Tongue (tissue), 2 donors: Measurements from ENCODE around the gene C1orf232. TPM values are rescaled to one million over a fixed set of nuclear protein-coding genes. Genes with fewer than 3 reads are reported as not detected.

Experiments used
- DNase-seq: peaks from one replicate; pipeline ENCODE4 v3.0.0-alpha.2; 2015
- total RNA-seq: library from RNA; depleted of rRNA; stranded (reverse); fragments of >200 nt; gene quantifications from one replicate; pipeline ENCODE4 v1.2.3, GENCODE V29; 2014

C1orf232 gene
- total RNA-seq, 1 donor from 2014 or later, result not detected

- DNase-seq, result peak; percentile 25
These were observed 12.3 kb downstream of the C1orf232 start for GRCh38 chr1:26156285-26157038.

- no peak for DNase-seq
These were observed 13.1 kb downstream of the C1orf232 start for GRCh38 chr1:26155370-26156284.

GRCh38 chr1:26154750-26155149 is 14.0 kb downstream of the C1orf232 start:
- DNase-seq, result no peak

- no peak for DNase-seq
These were observed 14.7 kb downstream of the C1orf232 start for GRCh38 chr1:26153966-26154532.

GRCh38 chr1:26148887-26149286 is 19.9 kb downstream of the C1orf232 start:
- DNase-seq, result no peak

- DNase-seq, result no peak
These were observed 22.8 kb downstream of the C1orf232 start for GRCh38 chr1:26145960-26146294.

GRCh38 chr1:26145041-26145959 is 23.5 kb downstream of the C1orf232 start:
- DNase-seq, result peak; percentile 91

GRCh38 chr1:26142159-26142558 is 26.6 kb downstream of the C1orf232 start:
- DNase-seq, result no peak

GRCh38 chr1:26138974-26139558 is 29.7 kb downstream of the C1orf232 start:
- DNase-seq, result no peak

GRCh38 chr1:26134466-26134865 is 34.3 kb downstream of the C1orf232 start:
- DNase-seq, result no peak

- no peak for DNase-seq
These were observed 36.0 kb downstream of the C1orf232 start for GRCh38 chr1:26132834-26133167.

- no peak for DNase-seq
These were observed 36.5 kb downstream of the C1orf232 start for GRCh38 chr1:26132128-26132833.

GRCh38 chr1:26130695-26131094 is 38.1 kb downstream of the C1orf232 start:
- DNase-seq, result no peak

GRCh38 chr1:26129778-26130177 is 39.0 kb downstream of the C1orf232 start:
- no peak for DNase-seq

GRCh38 chr1:26127235-26128163 is 41.3 kb downstream of the C1orf232 start:
- no peak for DNase-seq

- peak; percentile 13 for DNase-seq
These were observed 42.3 kb downstream of the C1orf232 start for GRCh38 chr1:26126321-26127084.

- no peak for DNase-seq
These were observed 42.8 kb downstream of the C1orf232 start for GRCh38 chr1:26125946-26126320.

GRCh38 chr1:26125382-26125781 is 43.4 kb downstream of the C1orf232 start:
- DNase-seq, result no peak
